ENCODE results near the gene URAD. TPM values are rescaled to one million over a fixed set of nuclear protein-coding genes. Genes with fewer than 3 reads are reported as not detected.

Gene URAD
- total RNA-seq, 1 donor from 2014 or later, result not detected

- Mint-ChIP-seq H3K4me1 (ENCODE audit: low read depth, unreplicated experiment) (no peaks in the 10 kb centered on the region), H3K27ac (ENCODE audit: unreplicated experiment) (no peak overlapping the region), H3K36me3 (ENCODE audit: low read depth, unreplicated experiment) (no peaks in the 10 kb centered on the region), H3K9me3 (ENCODE audit: unreplicated experiment) (no peaks in the 10 kb centered on the region), H3K4me3 (ENCODE audit: unreplicated experiment) (no peak overlapping the region), H3K27me3 (ENCODE audit: low read depth, unreplicated experiment) (peaks cover 12% of the 10 kb centered on the region)
- Histone ChIP-seq H3K79me2 (ENCODE audit: insufficient read depth, low read length) (no peaks in the 10 kb centered on the region), H3K9ac (ENCODE audit: low read length) (no peak overlapping the region), H3K4me3 (ENCODE audit: insufficient read depth, low read depth, low read length) (no peak overlapping the region), H4K20me1 (ENCODE audit: insufficient read depth, low read length) (no peaks in the 10 kb centered on the region), H2AFZ (ENCODE audit: low read depth, low read length) (no peak overlapping the region), H3K4me1 (ENCODE audit: insufficient read depth, low read length) (no peaks in the 10 kb centered on the region), H3K27me3 (ENCODE audit: insufficient read depth, low read length) (no peaks in the 10 kb centered on the region), H3K36me3 (ENCODE audit: insufficient read depth, low read length) (no peaks in the 10 kb centered on the region), H3K27ac (ENCODE audit: low read depth, low read length) (no peak overlapping the region), H3K4me2 (ENCODE audit: low read length) (no peak overlapping the region), H3K9me3 (ENCODE audit: insufficient read depth, low read depth, low read length) (no peaks in the 10 kb centered on the region)
- TF ChIP-seq EZH2 (IDR thresholded peaks at IDR 0.05; ENCODE audit: insufficient read depth, low read length) (no peak), CTCF (IDR thresholded peaks at IDR 0.05; ENCODE audit: insufficient read depth, low read depth, low read length) (peak; percentile 33)
- FAIRE-seq (no peak), DNase-seq (ENCODE audit: low read depth) (no peak)
These were observed 9.5 kb upstream of the URAD start for GRCh38 chr13:27997904-27998522.

- no peak for TF ChIP-seq CTCF (IDR thresholded peaks at IDR 0.05; ENCODE audit: insufficient read depth, low read depth, low read length)
- TF ChIP-seq EZH2 (IDR thresholded peaks at IDR 0.05; ENCODE audit: insufficient read depth, low read length), result no peak
- no peak overlapping the region for H3K4me2 ChIP-seq (ENCODE audit: low read length)
- no peak for DNase-seq (ENCODE audit: low read depth)
- no peak overlapping the region for H3K27ac ChIP-seq (ENCODE audit: low read depth, low read length)
- no peak overlapping the region for H3K9ac ChIP-seq (ENCODE audit: low read length)
- no peak for FAIRE-seq
- no peaks in the 10 kb centered on the region for H3K79me2 ChIP-seq (ENCODE audit: insufficient read depth, low read length)
- H3K4me3 Mint-ChIP-seq (ENCODE audit: unreplicated experiment), result no peak overlapping the region
- H2AFZ ChIP-seq (ENCODE audit: low read depth, low read length), result no peak overlapping the region
- no peaks in the 10 kb centered on the region for H4K20me1 ChIP-seq (ENCODE audit: insufficient read depth, low read length)
- H3K4me1 ChIP-seq (ENCODE audit: insufficient read depth, low read length), result no peaks in the 10 kb centered on the region
- peaks cover 41% of the 10 kb centered on the region for H3K27me3 Mint-ChIP-seq (ENCODE audit: low read depth, unreplicated experiment)
- no peaks in the 10 kb centered on the region for H3K4me1 Mint-ChIP-seq (ENCODE audit: low read depth, unreplicated experiment)
- no peak overlapping the region for H3K27ac Mint-ChIP-seq (ENCODE audit: unreplicated experiment)
- no peaks in the 10 kb centered on the region for H3K9me3 ChIP-seq (ENCODE audit: insufficient read depth, low read depth, low read length)
- H3K27me3 ChIP-seq (ENCODE audit: insufficient read depth, low read length), result peaks cover 4% of the 10 kb centered on the region
- no peaks in the 10 kb centered on the region for H3K36me3 Mint-ChIP-seq (ENCODE audit: low read depth, unreplicated experiment)
- H3K36me3 ChIP-seq (ENCODE audit: insufficient read depth, low read length), result no peaks in the 10 kb centered on the region
- H3K9me3 Mint-ChIP-seq (ENCODE audit: unreplicated experiment), result no peaks in the 10 kb centered on the region
- no peak overlapping the region for H3K4me3 ChIP-seq (ENCODE audit: insufficient read depth, low read depth, low read length)
These were observed 3.4 kb upstream of the URAD start for GRCh38 chr13:27991881-27992280.

GRCh38 chr13:27985600-27985999, 2.9 kb downstream of the URAD start:
- FAIRE-seq, result no peak
- peaks cover 80% of the 10 kb centered on the region for H3K27me3 Mint-ChIP-seq (ENCODE audit: low read depth, unreplicated experiment)
- Histone ChIP-seq H3K4me1 (ENCODE audit: insufficient read depth, low read length) (no peaks in the 10 kb centered on the region), H3K4me3 (ENCODE audit: insufficient read depth, low read depth, low read length) (no peak overlapping the region), H3K36me3 (ENCODE audit: insufficient read depth, low read length) (no peaks in the 10 kb centered on the region), H3K9ac (ENCODE audit: low read length) (no peak overlapping the region), H3K27ac (ENCODE audit: low read depth, low read length) (no peak overlapping the region), H3K4me2 (ENCODE audit: low read length) (no peak overlapping the region), H2AFZ (ENCODE audit: low read depth, low read length) (no peak overlapping the region), H4K20me1 (ENCODE audit: insufficient read depth, low read length) (no peaks in the 10 kb centered on the region), H3K27me3 (ENCODE audit: insufficient read depth, low read length) (peaks cover 34% of the 10 kb centered on the region), H3K9me3 (ENCODE audit: insufficient read depth, low read depth, low read length) (no peaks in the 10 kb centered on the region), H3K79me2 (ENCODE audit: insufficient read depth, low read length) (no peaks in the 10 kb centered on the region)
- H3K4me3 Mint-ChIP-seq (ENCODE audit: unreplicated experiment), result no peak overlapping the region
- no peak for DNase-seq (ENCODE audit: low read depth)
- no peaks in the 10 kb centered on the region for H3K36me3 Mint-ChIP-seq (ENCODE audit: low read depth, unreplicated experiment)
- H3K27ac Mint-ChIP-seq (ENCODE audit: unreplicated experiment), result no peak overlapping the region
- TF ChIP-seq EZH2 (IDR thresholded peaks at IDR 0.05; ENCODE audit: insufficient read depth, low read length) (no peak), CTCF (IDR thresholded peaks at IDR 0.05; ENCODE audit: insufficient read depth, low read depth, low read length) (no peak)
- H3K4me1 Mint-ChIP-seq (ENCODE audit: low read depth, unreplicated experiment), result peaks cover 2% of the 10 kb centered on the region
- H3K9me3 Mint-ChIP-seq (ENCODE audit: unreplicated experiment), result peaks cover 4% of the 10 kb centered on the region
